Loucy (cell line): ENCODE measurements around the gene SYNE1.

Experiments
- H2AFZ ChIP-seq: fragments of 200-600 bp; sonication (generic); 2 replicates; pipeline ENCODE4 v1.6.0; 2016; ENCODE audit warnings: antibody characterized with exemption, mild to moderate bottlenecking, low read length, moderate library complexity
- H3F3A ChIP-seq: fragments of 200-600 bp; 2 replicates; pipeline ENCODE4 v1.6.0; 2016; ENCODE audit warnings: antibody characterized with exemption, low read depth, mild to moderate bottlenecking
- H3K27me3 ChIP-seq: fragments of 200-600 bp; sonication (generic); 2 replicates; pipeline ENCODE4 v1.6.1; 2014; ENCODE audit warnings: low read length, mild to moderate bottlenecking; ENCODE audit not compliant: insufficient read depth, poor library complexity, severe bottlenecking
- H3K36me3 ChIP-seq: fragments of 200-600 bp; sonication (generic); 2 replicates; pipeline ENCODE4 v1.6.1; 2016; ENCODE audit warnings: low read length; ENCODE audit not compliant: insufficient read depth
- H3K4me1 ChIP-seq: fragments of 200-600 bp; sonication (generic); 2 replicates; pipeline ENCODE4 v1.5.1; 2014; ENCODE audit warnings: low read length, mild to moderate bottlenecking; ENCODE audit not compliant: insufficient read depth, poor library complexity, severe bottlenecking
- H3K4me2 ChIP-seq: fragments of 200-600 bp; sonication (generic); 2 replicates; pipeline ENCODE4 v1.6.0; 2014; ENCODE audit warnings: antibody characterized with exemption, low read length, low read depth, mild to moderate bottlenecking; ENCODE audit not compliant: poor library complexity, severe bottlenecking
- H3K4me3 ChIP-seq: fragments of 200-600 bp; sonication (generic); 2 replicates; pipeline ENCODE4 v1.5.1; 2014; ENCODE audit warnings: low read length, mild to moderate bottlenecking, mixed read lengths; ENCODE audit not compliant: poor library complexity, severe bottlenecking
- H3K79me2 ChIP-seq: fragments of 200-600 bp; sonication (generic); 2 replicates; pipeline ENCODE4 v1.6.1; 2014; ENCODE audit warnings: low read length; ENCODE audit not compliant: insufficient read depth
- H3K9ac ChIP-seq: fragments of 200-600 bp; sonication (generic); 2 replicates; pipeline ENCODE4 v1.6.0; 2014; ENCODE audit warnings: mild to moderate bottlenecking, low read depth, low read length, moderate library complexity; ENCODE audit not compliant: poor library complexity, severe bottlenecking
- H3K9me2 ChIP-seq: fragments of 200-600 bp; sonication (generic); replicated peaks from 2 replicates; pipeline ENCODE4 v1.6.1; 2016; ENCODE audit warnings: low read depth, low read length, mixed read lengths
- H3K9me3 ChIP-seq: fragments of 200-600 bp; sonication (generic); 2 replicates; pipeline ENCODE4 v1.6.1; 2014; ENCODE audit warnings: mild to moderate bottlenecking, antibody characterized with exemption, low read length, low read depth; ENCODE audit not compliant: insufficient read depth
- H4K20me1 ChIP-seq: fragments of 200-600 bp; sonication (generic); 2 replicates; pipeline ENCODE4 v1.6.0; 2014; ENCODE audit warnings: antibody characterized with exemption, low read length, mild to moderate bottlenecking; ENCODE audit not compliant: insufficient read depth, poor library complexity, severe bottlenecking
- EZH2phosphoT487 ChIP-seq: fragments of 200-600 bp; IDR thresholded peaks from 2 replicates; pipeline ENCODE4 v1.6.1; 2018; ENCODE audit warnings: antibody characterized with exemption, mild to moderate bottlenecking, moderate library complexity, borderline replicate concordance
- TF ChIP-seq, protein P1 (sequence below): fragments of 200-600 bp; sonication (generic); conservative IDR thresholded peaks from 2 replicates; pipeline ENCODE4 v1.5.1; 2014; ENCODE audit warnings: mild to moderate bottlenecking, antibody characterized with exemption, low read length

The SYNE1 gene

GRCh38 chr6:152273638-152274037 lies 363.5 kb downstream of the SYNE1 start:
- Histone ChIP-seq H3K4me1 (no peaks in the 10 kb centered on the region), H4K20me1 (no peaks in the 10 kb centered on the region), H3K9ac (no peak overlapping the region), H3K4me3 (no peak overlapping the region), H3K9me3 (no peaks in the 10 kb centered on the region), H2AFZ (no peak overlapping the region), H3K27me3 (no peaks in the 10 kb centered on the region), H3K79me2 (no peaks in the 10 kb centered on the region), H3K9me2 (no peaks in the 10 kb centered on the region), H3K4me2 (no peak overlapping the region), H3K36me3 (peaks cover 6% of the 10 kb centered on the region; the same call in 1 of the 2 replicates), H3F3A (no peaks in the 10 kb centered on the region)
- no peak for TF ChIP-seq EZH2phosphoT487
- TF ChIP-seq, protein P1, sequence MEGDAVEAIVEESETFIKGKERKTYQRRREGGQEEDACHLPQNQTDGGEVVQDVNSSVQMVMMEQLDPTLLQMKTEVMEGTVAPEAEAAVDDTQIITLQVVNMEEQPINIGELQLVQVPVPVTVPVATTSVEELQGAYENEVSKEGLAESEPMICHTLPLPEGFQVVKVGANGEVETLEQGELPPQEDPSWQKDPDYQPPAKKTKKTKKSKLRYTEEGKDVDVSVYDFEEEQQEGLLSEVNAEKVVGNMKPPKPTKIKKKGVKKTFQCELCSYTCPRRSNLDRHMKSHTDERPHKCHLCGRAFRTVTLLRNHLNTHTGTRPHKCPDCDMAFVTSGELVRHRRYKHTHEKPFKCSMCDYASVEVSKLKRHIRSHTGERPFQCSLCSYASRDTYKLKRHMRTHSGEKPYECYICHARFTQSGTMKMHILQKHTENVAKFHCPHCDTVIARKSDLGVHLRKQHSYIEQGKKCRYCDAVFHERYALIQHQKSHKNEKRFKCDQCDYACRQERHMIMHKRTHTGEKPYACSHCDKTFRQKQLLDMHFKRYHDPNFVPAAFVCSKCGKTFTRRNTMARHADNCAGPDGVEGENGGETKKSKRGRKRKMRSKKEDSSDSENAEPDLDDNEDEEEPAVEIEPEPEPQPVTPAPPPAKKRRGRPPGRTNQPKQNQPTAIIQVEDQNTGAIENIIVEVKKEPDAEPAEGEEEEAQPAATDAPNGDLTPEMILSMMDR: no peak

DNA sequence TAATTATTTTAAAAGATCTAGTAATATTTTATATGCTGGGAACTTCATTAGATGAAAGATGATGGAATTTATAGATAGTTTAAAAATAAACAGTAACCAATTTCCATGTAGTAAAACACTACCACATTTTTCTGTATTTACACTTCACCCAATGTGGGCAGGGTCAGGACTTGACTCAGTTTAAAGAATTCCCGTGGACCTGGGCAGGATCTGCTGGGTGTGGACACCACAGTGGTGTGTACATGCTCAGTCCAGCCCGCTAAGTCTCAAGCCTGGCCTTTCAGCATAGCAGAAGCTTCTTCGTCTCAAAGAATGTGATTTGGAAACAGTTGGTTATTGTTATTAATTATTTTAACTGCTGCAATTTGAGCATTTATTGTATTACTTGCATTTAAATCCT lies 364.2 kb downstream of the SYNE1 start:
- H4K20me1 ChIP-seq: no peaks in the 10 kb centered on the region
- no peaks in the 10 kb centered on the region for H3K9me3 ChIP-seq
- no peak overlapping the region for H3K9ac ChIP-seq
- H3K27me3 ChIP-seq: no peaks in the 10 kb centered on the region
- TF ChIP-seq, protein P1: no peak
- no peak overlapping the region for H2AFZ ChIP-seq
- H3K9me2 ChIP-seq: no peaks in the 10 kb centered on the region
- no peaks in the 10 kb centered on the region for H3F3A ChIP-seq
- H3K4me2 ChIP-seq: no peak overlapping the region
- no peak overlapping the region for H3K4me3 ChIP-seq
- H3K36me3 ChIP-seq: peaks cover 5% of the 10 kb centered on the region; the same call in 1 of the 2 replicates
- H3K79me2 ChIP-seq: no peaks in the 10 kb centered on the region
- no peaks in the 10 kb centered on the region for H3K4me1 ChIP-seq

DNA sequence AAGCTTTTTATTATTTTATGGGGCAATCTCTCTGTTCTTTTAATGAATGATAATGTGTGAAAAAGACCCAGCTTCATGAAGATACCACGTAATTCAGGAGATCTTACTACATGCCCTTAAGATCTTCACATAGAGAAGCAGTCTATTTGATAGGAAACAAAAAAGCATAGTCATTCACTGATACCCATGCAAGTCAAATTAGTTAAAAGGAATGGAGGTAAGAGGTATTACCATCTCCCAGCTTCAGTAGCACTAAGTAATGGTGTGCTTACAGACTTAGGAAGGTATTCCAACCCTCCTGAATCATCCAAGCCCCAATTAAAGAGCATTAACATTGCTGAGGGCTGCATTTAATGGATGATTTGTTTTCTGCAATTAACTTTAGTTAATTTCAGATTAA lies 364.7 kb downstream of the SYNE1 start:
- Histone ChIP-seq H3K79me2 (no peaks in the 10 kb centered on the region), H3K9me3 (no peaks in the 10 kb centered on the region), H3K4me3 (no peak overlapping the region), H2AFZ (no peak overlapping the region), H3K36me3 (peaks cover 5% of the 10 kb centered on the region; the same call in 1 of the 2 replicates), H3F3A (no peaks in the 10 kb centered on the region), H4K20me1 (no peaks in the 10 kb centered on the region), H3K4me2 (no peak overlapping the region), H3K4me1 (no peaks in the 10 kb centered on the region), H3K9me2 (no peaks in the 10 kb centered on the region), H3K9ac (no peak overlapping the region), H3K27me3 (no peaks in the 10 kb centered on the region)
- TF ChIP-seq EZH2phosphoT487: no peak
- TF ChIP-seq, protein P1: no peak
